HepG2 (cell line): ENCODE data around the gene FMN2. TPM values are rescaled to one million over a fixed set of nuclear protein-coding genes. Genes with fewer than 3 reads are reported as not detected.

Experiments
- ATAC-seq: fragments of 200-7000 bp; cut with Tn5 transposase; 3 replicates; pipeline ENCODE4 v1.9.1; 2020; ENCODE audit warnings: mild to moderate bottlenecking, moderate library complexity
- BruUV-seq: library from RNA; stranded (reverse); fragments of 400-500 nt; replicated peaks from 2 replicates; lab custom pipeline; 2021; lab: Mats Ljungman, UMichigan
- CTCF ChIA-PET: fragments of 300-600 bp; formaldehyde crosslinking; extraction: SDS; loops from one replicate; lab custom pipeline; 2021; ENCODE audit warnings: low total read pairs, inconsistent platforms, low intra/inter-chr PET ratio; lab: Yijun Ruan, JAX
- POLR2A ChIA-PET: fragments of 350-600 bp; sonication (Branson Sonifier 250); formaldehyde crosslinking; loops from one replicate; lab custom pipeline; 2020; ENCODE audit warnings: antibody characterized with exemption, inconsistent platforms; lab: Yijun Ruan, JAX
- DNase-seq: peaks from one replicate; pipeline ENCODE4 v3.0.0-alpha.2; 2015; ENCODE audit warnings: low spot score
- FAIRE-seq: peaks from 3 replicates; lab custom pipeline; 2011; peaks lifted over from hg19 to GRCh38; lab: Jason Lieb, UNC
- H2AFZ ChIP-seq: one replicate; pipeline ENCODE4 v1.6.1; 2011; ENCODE audit warnings: low read length, inconsistent platforms
- H3K27ac ChIP-seq: fragments of 300-600 bp; 3 replicates; pipeline ENCODE4 v1.8.0; 2011; ENCODE audit warnings: mixed run types, mild to moderate bottlenecking, mixed read lengths, low read length, inconsistent platforms; ENCODE audit not compliant: insufficient read depth; ENCODE audit errors: extremely low read length
- H3K27me3 ChIP-seq, 2 experiments: fragments of 200-600 bp in 1 of 2; 2 replicates in 1 of 2; 3 replicates in 1 of 2; pipeline versions ENCODE4 v1.6.0 to v1.8.0; 2011; ENCODE audit warnings: low read length in 2 of 2, mild to moderate bottlenecking in 2 of 2, moderate library complexity in 2 of 2, inconsistent platforms in 1 of 2; ENCODE audit not compliant: insufficient read depth in 2 of 2, control insufficient read depth in 1 of 2
- H3K36me3 ChIP-seq, 2 experiments: fragments of 200-600 bp in 1 of 2; replicated peaks in 1 of 2; 2 replicates in 1 of 2; 3 replicates in 1 of 2; pipeline versions ENCODE4 v1.5.1 to v1.8.0; 2011; ENCODE audit warnings: low read length in 2 of 2, inconsistent platforms in 1 of 2; ENCODE audit not compliant: insufficient read depth in 2 of 2, control insufficient read depth in 1 of 2
- H3K4me1 ChIP-seq: 2 replicates; pipeline ENCODE4 v1.5.1; 2012; ENCODE audit warnings: low read length, inconsistent platforms; ENCODE audit not compliant: insufficient read depth
- H3K4me2 ChIP-seq: 2 replicates; pipeline ENCODE4 v1.6.0; 2011; ENCODE audit warnings: low read depth, low read length, inconsistent platforms
- H3K4me3 ChIP-seq, 3 experiments: fragments of 200-600 bp in 1 of 3; sonication (generic), shearing (Covaris generic) in 1 of 3; replicated peaks in 1 of 3; 2 replicates each; pipeline ENCODE4 v1.5.1; 2011 to 2016; ENCODE audit warnings: low read length in 3 of 3, inconsistent platforms in 2 of 3, low read depth in 2 of 3, mild to moderate bottlenecking in 2 of 3, control low read depth in 1 of 3, mixed read lengths in 1 of 3; ENCODE audit not compliant: insufficient read depth in 1 of 3
- H3K79me2 ChIP-seq: one replicate; pipeline ENCODE4 v1.6.1; 2011; ENCODE audit warnings: low read length, inconsistent platforms; ENCODE audit not compliant: insufficient read depth
- H3K9ac ChIP-seq: 2 replicates; pipeline ENCODE4 v1.6.0; 2011; ENCODE audit warnings: mild to moderate bottlenecking, low read depth, low read length, inconsistent platforms; ENCODE audit not compliant: insufficient read depth
- H3K9me3 ChIP-seq: 2 replicates; pipeline ENCODE4 v1.5.1; 2012; ENCODE audit warnings: mild to moderate bottlenecking, low read length
- H4K20me1 ChIP-seq: 2 replicates; pipeline ENCODE4 v1.6.0; 2011; ENCODE audit warnings: inconsistent platforms, mild to moderate bottlenecking, low read length, moderate library complexity; ENCODE audit not compliant: insufficient read depth
- ETV5 ChIP-seq: IDR thresholded peaks from 2 replicates; pipeline ENCODE4 v1.6.1; 2018; ENCODE audit warnings: missing biosample characterization, missing genetic modification reagents, inconsistent platforms, borderline replicate concordance
- NR1H2 ChIP-seq: sonication (generic); formaldehyde crosslinking; IDR thresholded peaks from 2 replicates; pipeline ENCODE4 v1.8.1; 2022; ENCODE audit warnings: low read depth, missing genetic modification reagents, borderline replicate concordance
- SRY ChIP-seq: sonication (generic); formaldehyde crosslinking; IDR thresholded peaks from 2 replicates; pipeline ENCODE4 v1.8.0; 2022; ENCODE audit warnings: mild to moderate bottlenecking, missing genetic modification reagents
- ZBTB3 ChIP-seq: sonication (generic); formaldehyde crosslinking; IDR thresholded peaks from 2 replicates; pipeline ENCODE4 v1.4.0; 2020; ENCODE audit warnings: low read depth, mild to moderate bottlenecking, moderate library complexity, missing genetic modification reagents, borderline replicate concordance
- ZBTB43 ChIP-seq: sonication (generic); formaldehyde crosslinking; conservative IDR thresholded peaks from 2 replicates; pipeline ENCODE4 v1.4.0; 2020; ENCODE audit warnings: missing genetic modification reagents
- ZNF121 ChIP-seq: sonication (generic); formaldehyde crosslinking; IDR thresholded peaks from 2 replicates; pipeline ENCODE4 v1.5.0; 2020; ENCODE audit warnings: mild to moderate bottlenecking, missing genetic modification reagents
- ZNF451 ChIP-seq: sonication (generic); formaldehyde crosslinking; IDR thresholded peaks from 2 replicates; pipeline ENCODE4 v1.5.0; 2020; ENCODE audit warnings: mild to moderate bottlenecking, missing genetic modification reagents
- ZNF557 ChIP-seq: sonication (generic); formaldehyde crosslinking; IDR thresholded peaks from 2 replicates; pipeline ENCODE4 v1.4.0; 2020; ENCODE audit warnings: missing genetic modification reagents
- ZNF75D ChIP-seq: sonication (generic); formaldehyde crosslinking; IDR thresholded peaks from 2 replicates; pipeline ENCODE4 v1.8.1; 2023; ENCODE audit warnings: missing genetic modification reagents, mild to moderate bottlenecking, borderline replicate concordance
- ZNF816 ChIP-seq: sonication (generic); formaldehyde crosslinking; IDR thresholded peaks from 2 replicates; pipeline ENCODE4 v1.8.0; 2022; ENCODE audit warnings: missing genetic modification reagents, mild to moderate bottlenecking, borderline replicate concordance
- WGBS: methylation state at CpG from one replicate; pipeline ENCODE4 v1.1.6; 2017; ENCODE audit warnings: low lambda C conversion rate; 5-methylcytosine and 5-hydroxymethylcytosine counted together
- in situ Hi-C: cut with HindIII; loops from 2 replicates; pipeline ENCODE4 v1.10.0; 2017; ENCODE audit warnings: low pct_unique_long_range_greater_than_20kb; ENCODE audit not compliant: extremely low pct_ligation_motif_present
- intact Hi-C: fragments of 100-400 bp; cut with micrococcal nuclease; formaldehyde crosslinking; loops from one replicate; pipeline ENCODE4 v1.10.0; 2022; ENCODE audit not compliant: unreplicated experiment
- polyA plus RNA-seq, 8 experiments: library from polyadenylated mRNA; depleted of rRNA in 3 of 8; stranded (reverse) in 7 of 8; unstranded in 1 of 8; fragments of >200 nt; fragmentation: Illumina TruSeq in 4 of 8; extraction: Trizol in 4 of 8; gene quantifications; 2 replicates each; pipeline versions ENCODE4 v1.2.1 to v1.2.3, GENCODE V29; 2011 to 2016; ENCODE audit warnings: low read depth in 4 of 8, missing spikeins in 1 of 8, mixed read lengths in 1 of 8; ENCODE audit not compliant: insufficient read depth in 1 of 8
- total RNA-seq, 5 experiments: library from RNA; depleted of rRNA; stranded (reverse); fragments of >200 nt; fragmentation: Illumina TruSeq; extraction: Trizol; gene quantifications; 2 replicates each; pipeline ENCODE4 v1.2.3, GENCODE V29; 2016; ENCODE audit warnings: low read depth in 1 of 5
- TF ChIP-seq, protein P1 (sequence below): sonication (generic); formaldehyde crosslinking; IDR thresholded peaks from 2 replicates; pipeline ENCODE4 v1.4.0; 2020; ENCODE audit warnings: missing genetic modification reagents, borderline replicate concordance

FMN2 gene
- total and polyA plus RNA-seq, 2 of the 13 experiments (the other 11 are each of a cell fraction or from before 2014, with no cell fraction given), result not detected

DNA sequence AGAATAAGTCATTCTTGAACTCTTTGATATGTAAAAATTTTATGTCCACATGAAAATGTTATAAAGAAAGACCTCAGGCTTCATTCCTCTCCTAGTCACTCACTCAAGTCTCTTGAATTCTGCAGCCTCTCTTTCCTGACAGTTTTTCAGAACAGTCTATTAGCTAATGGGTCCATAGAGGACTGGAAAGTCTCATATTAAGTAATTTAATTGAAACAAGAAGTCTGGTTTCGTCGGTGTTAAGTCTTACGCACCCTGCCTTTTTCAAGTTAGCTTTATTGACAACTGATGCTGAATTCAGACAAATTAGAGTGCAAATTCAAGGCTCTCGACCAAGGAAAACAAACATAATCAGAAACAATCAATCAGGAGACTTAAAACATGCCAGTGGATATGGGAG, 414.5 kb downstream of the FMN2 start:
- H3K9me3 ChIP-seq, result no peaks in the 10 kb centered on the region
- no peak overlapping the region for H3K27ac ChIP-seq
- intact Hi-C loops, result no loop called here
- H3K79me2 ChIP-seq, result no peaks in the 10 kb centered on the region
- no peak for ATAC-seq
- TF ChIP-seq ZNF121, result no peak
- TF ChIP-seq, protein P1, sequence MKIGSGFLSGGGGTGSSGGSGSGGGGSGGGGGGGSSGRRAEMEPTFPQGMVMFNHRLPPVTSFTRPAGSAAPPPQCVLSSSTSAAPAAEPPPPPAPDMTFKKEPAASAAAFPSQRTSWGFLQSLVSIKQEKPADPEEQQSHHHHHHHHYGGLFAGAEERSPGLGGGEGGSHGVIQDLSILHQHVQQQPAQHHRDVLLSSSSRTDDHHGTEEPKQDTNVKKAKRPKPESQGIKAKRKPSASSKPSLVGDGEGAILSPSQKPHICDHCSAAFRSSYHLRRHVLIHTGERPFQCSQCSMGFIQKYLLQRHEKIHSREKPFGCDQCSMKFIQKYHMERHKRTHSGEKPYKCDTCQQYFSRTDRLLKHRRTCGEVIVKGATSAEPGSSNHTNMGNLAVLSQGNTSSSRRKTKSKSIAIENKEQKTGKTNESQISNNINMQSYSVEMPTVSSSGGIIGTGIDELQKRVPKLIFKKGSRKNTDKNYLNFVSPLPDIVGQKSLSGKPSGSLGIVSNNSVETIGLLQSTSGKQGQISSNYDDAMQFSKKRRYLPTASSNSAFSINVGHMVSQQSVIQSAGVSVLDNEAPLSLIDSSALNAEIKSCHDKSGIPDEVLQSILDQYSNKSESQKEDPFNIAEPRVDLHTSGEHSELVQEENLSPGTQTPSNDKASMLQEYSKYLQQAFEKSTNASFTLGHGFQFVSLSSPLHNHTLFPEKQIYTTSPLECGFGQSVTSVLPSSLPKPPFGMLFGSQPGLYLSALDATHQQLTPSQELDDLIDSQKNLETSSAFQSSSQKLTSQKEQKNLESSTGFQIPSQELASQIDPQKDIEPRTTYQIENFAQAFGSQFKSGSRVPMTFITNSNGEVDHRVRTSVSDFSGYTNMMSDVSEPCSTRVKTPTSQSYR, result no peak
- no peak for TF ChIP-seq ZBTB3 (CRISPR knock-in tag)
- no peak for TF ChIP-seq SRY
- no peak for TF ChIP-seq ETV5 (CRISPR knock-in tag)
- TF ChIP-seq ZNF557 (CRISPR knock-in tag), result no peak
- TF ChIP-seq, all 625 proteins: peak for 0
- in situ Hi-C loops, result no loop called here
- ChIA-PET CTCF (no interaction called here), POLR2A (no interaction called here)
- Histone ChIP-seq H3K27me3 (no peaks in the 10 kb centered on the region), H3K36me3 (no peaks in the 10 kb centered on the region), H3K4me3 (no peak overlapping the region), H3K4me2 (no peak overlapping the region), H4K20me1 (no peaks in the 10 kb centered on the region), H2AFZ (no peak overlapping the region), H3K4me1 (no peaks in the 10 kb centered on the region), H3K9ac (no peak overlapping the region)
- no peak for FAIRE-seq
- DNase-seq, result no peak
- BruUV-seq, result no TSS peak
- WGBS, result 38% methylated on average over 4 of the region's 4 CpGs

DNA sequence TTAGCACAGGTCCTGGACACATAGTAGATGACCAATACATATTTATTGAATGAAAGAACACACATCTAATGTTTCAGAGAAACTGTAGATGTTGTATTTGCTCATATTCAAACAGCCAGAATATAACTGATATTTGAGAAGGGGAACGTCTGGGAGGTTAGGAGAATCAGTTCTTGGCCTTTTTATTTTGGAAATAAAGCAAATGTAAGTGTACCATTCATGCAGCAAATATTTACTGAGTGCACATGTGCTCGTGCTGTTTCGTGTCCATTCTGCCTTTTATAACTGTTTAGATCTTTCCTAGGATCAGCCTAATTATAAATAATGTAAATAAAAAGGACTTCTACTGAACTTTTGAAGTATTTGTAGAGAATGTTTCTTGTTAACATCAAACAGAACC, 416.5 kb downstream of the FMN2 start:
- intact Hi-C loops (no loop called here), in situ Hi-C loops (no loop called here)
- TF ChIP-seq ZBTB43 (CRISPR knock-in tag) (no peak), ZNF75D (no peak), NR1H2 (no peak), ZNF816 (CRISPR knock-in tag) (no peak), ZNF451 (CRISPR knock-in tag) (no peak)
- POLR2A ChIA-PET, result no interaction called here
- H2AFZ ChIP-seq, result no peak overlapping the region
- FAIRE-seq (no peak), DNase-seq (no peak), ATAC-seq (no peak)
- no peak overlapping the region for H3K4me3 ChIP-seq
- no TSS peak for BruUV-seq
- no peak overlapping the region for H3K9ac ChIP-seq
- 5% methylated on average over 3 of the region's 3 CpGs for WGBS
- H3K27me3 ChIP-seq, result no peaks in the 10 kb centered on the region
- CTCF ChIA-PET, result no interaction called here
- no peaks in the 10 kb centered on the region for H3K4me1 ChIP-seq
- H3K36me3 ChIP-seq, result no peaks in the 10 kb centered on the region
- H3K9me3 ChIP-seq, result no peaks in the 10 kb centered on the region
- no peak overlapping the region for H3K27ac ChIP-seq
- no peak overlapping the region for H3K4me2 ChIP-seq
- H4K20me1 ChIP-seq, result no peaks in the 10 kb centered on the region
- H3K79me2 ChIP-seq, result no peaks in the 10 kb centered on the region
